ENCODE results near the gene HIRIP3.

DNA sequence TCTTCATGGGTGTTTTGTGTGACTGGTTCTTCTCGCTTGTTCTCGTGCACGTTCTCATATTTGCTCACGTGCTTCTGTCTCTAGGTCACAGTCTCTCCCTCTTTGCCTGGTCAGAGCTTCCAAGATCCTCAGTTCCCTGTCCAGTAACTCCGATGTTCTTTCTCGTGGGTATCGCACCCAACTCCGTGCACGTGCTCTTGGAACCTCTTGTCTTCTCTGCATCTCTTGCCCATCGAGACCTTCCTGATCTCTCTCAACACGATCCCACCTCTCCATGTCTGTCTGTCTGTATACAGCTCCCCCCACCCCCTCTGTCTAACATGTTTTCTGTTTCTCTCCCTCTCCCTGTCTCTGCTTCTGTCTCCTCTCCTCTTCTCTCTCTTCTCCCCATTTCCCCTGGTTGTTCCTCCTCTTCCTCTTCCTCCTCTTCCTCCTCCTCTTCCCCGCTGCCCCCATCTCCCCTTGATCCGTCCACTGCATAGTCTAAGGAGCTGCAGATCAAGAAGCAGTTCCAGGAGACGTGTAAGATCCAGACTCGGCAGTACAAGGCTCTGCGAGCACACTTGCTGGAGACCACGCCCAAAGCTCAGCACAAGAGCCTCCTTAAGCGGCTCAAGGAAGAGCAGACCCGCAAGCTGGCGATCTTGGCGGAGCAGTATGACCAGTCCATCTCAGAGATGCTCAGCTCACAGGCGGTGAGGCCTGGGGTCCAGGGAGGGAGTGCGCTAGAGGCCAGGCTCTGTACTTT lies 6.1 kb downstream of the HIRIP3 start:
- TF ChIP-seq CTCF (IDR thresholded peaks at IDR 0.05) (no peak), POLR2AphosphoS5 (IDR thresholded peaks at IDR 0.05; ENCODE audit: low read depth, low read length) (no peak), SIN3A (IDR thresholded peaks at IDR 0.05; ENCODE audit: borderline replicate concordance, insufficient read depth, low read depth, low read length) (no peak), TCF7L2 (IDR thresholded peaks at IDR 0.05; ENCODE audit: low read depth, low read length) (no peak)
- TF ChIP-seq, protein P1, sequence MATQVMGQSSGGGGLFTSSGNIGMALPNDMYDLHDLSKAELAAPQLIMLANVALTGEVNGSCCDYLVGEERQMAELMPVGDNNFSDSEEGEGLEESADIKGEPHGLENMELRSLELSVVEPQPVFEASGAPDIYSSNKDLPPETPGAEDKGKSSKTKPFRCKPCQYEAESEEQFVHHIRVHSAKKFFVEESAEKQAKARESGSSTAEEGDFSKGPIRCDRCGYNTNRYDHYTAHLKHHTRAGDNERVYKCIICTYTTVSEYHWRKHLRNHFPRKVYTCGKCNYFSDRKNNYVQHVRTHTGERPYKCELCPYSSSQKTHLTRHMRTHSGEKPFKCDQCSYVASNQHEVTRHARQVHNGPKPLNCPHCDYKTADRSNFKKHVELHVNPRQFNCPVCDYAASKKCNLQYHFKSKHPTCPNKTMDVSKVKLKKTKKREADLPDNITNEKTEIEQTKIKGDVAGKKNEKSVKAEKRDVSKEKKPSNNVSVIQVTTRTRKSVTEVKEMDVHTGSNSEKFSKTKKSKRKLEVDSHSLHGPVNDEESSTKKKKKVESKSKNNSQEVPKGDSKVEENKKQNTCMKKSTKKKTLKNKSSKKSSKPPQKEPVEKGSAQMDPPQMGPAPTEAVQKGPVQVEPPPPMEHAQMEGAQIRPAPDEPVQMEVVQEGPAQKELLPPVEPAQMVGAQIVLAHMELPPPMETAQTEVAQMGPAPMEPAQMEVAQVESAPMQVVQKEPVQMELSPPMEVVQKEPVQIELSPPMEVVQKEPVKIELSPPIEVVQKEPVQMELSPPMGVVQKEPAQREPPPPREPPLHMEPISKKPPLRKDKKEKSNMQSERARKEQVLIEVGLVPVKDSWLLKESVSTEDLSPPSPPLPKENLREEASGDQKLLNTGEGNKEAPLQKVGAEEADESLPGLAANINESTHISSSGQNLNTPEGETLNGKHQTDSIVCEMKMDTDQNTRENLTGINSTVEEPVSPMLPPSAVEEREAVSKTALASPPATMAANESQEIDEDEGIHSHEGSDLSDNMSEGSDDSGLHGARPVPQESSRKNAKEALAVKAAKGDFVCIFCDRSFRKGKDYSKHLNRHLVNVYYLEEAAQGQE (IDR thresholded peaks at IDR 0.05; ENCODE audit: insufficient read depth in 1 of 2, low read depth in 2 of 2, low read length in 1 of 2): no peak

Measured in Panc1 (cell line).